ENCODE measurements around the gene CA11. TPM values are rescaled to one million over a fixed set of nuclear protein-coding genes. Genes with fewer than 3 reads are reported as not detected.

CA11 gene
- polyA plus RNA-seq, 1 of the 3 experiments (the other 2 are of a cell fraction): 13.1 TPM

DNA sequence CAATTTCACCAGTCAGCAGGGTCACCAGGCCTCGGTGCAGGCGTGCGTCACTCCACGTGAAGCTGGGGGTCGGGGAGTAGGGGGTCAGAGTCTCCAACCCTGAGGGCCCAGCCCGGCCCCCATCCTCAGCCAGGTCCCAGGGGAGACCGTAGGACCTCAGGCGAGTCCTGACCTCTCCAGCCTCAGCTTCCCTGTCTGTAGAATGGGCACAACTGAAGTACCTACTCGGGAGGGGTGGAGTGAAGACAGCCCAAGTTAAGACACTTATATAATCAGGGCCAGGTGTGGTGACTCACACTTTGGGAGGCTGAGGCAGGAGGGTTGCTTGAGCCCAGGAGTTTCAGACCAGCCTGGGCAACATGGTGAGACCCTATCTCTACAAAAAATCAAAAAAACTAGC lies 42.1 kb downstream of the CA11 start:
- Histone ChIP-seq H3K79me2 (ENCODE audit: insufficient read depth) (no peaks in the 10 kb centered on the region), H3K36me3 (replicated peaks in 1 of 2; ENCODE audit: control insufficient read depth in 1 of 2, insufficient read depth in 2 of 2, low read length in 1 of 2) (no peaks in the 10 kb centered on the region), H3K4me3 (ENCODE audit: low read depth in 2 of 2, low read length in 1 of 2) (no peak overlapping the region), H4K20me1 (ENCODE audit: insufficient read depth) (no peaks in the 10 kb centered on the region), H3K27me3 (ENCODE audit: insufficient read depth) (no peaks in the 10 kb centered on the region; the same call in 1 of the 2 replicates), H3K4me2 (no peak overlapping the region), H2AFZ (ENCODE audit: low read depth) (no peak overlapping the region), H3K9me2 (no peaks in the 10 kb centered on the region), H3F3A (replicated peaks; ENCODE audit: insufficient read depth) (no peaks in the 10 kb centered on the region), H3K9ac (no peak overlapping the region), H3K27ac (ENCODE audit: low read depth in 2 of 2, low read length in 1 of 2) (no peak overlapping the region), H3K9me3 (no peaks in the 10 kb centered on the region), H3K4me1 (ENCODE audit: control insufficient read depth in 1 of 2, insufficient read depth in 2 of 2, low read depth in 1 of 2, low read length in 1 of 2) (no peaks in the 10 kb centered on the region)
- DNase-seq: no peak
- 80% methylated on average over 7 of the region's 9 CpGs for WGBS (ENCODE audit: low lambda C conversion rate)
- no peak for TF ChIP-seq SMC3 (IDR thresholded peaks at IDR 0.05; ENCODE audit: low read depth, low read length)
- TF ChIP-seq, protein P1, sequence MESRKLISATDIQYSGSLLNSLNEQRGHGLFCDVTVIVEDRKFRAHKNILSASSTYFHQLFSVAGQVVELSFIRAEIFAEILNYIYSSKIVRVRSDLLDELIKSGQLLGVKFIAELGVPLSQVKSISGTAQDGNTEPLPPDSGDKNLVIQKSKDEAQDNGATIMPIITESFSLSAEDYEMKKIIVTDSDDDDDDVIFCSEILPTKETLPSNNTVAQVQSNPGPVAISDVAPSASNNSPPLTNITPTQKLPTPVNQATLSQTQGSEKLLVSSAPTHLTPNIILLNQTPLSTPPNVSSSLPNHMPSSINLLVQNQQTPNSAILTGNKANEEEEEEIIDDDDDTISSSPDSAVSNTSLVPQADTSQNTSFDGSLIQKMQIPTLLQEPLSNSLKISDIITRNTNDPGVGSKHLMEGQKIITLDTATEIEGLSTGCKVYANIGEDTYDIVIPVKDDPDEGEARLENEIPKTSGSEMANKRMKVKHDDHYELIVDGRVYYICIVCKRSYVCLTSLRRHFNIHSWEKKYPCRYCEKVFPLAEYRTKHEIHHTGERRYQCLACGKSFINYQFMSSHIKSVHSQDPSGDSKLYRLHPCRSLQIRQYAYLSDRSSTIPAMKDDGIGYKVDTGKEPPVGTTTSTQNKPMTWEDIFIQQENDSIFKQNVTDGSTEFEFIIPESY (IDR thresholded peaks at IDR 0.05; ENCODE audit: borderline replicate concordance, low read depth): no peak
- no peak for TF ChIP-seq RAD21 (IDR thresholded peaks at IDR 0.05; ENCODE audit: low read length)
- no peak for TF ChIP-seq EP300 (IDR thresholded peaks at IDR 0.05; ENCODE audit: borderline replicate concordance in 1 of 2, low read depth in 1 of 2, low read length in 1 of 2)
- no peak for TF ChIP-seq EZH2phosphoT487 (IDR thresholded peaks at IDR 0.05; ENCODE audit: borderline replicate concordance, low read depth)
- TF ChIP-seq NRF1 (IDR thresholded peaks at IDR 0.05; ENCODE audit: low read depth, low read length): no peak
- TF ChIP-seq TCF12 (IDR thresholded peaks at IDR 0.05): no peak
- TF ChIP-seq MEF2A (IDR thresholded peaks at IDR 0.05; ENCODE audit: borderline replicate concordance, low read depth): no peak
- no peak for TF ChIP-seq MXI1 (IDR thresholded peaks at IDR 0.05; ENCODE audit: low read depth, low read length)
- no peak for TF ChIP-seq JUND (IDR thresholded peaks at IDR 0.05)
- no peak for TF ChIP-seq YY1 (IDR thresholded peaks at IDR 0.05; ENCODE audit: low read depth)
- TF ChIP-seq FOXM1 (IDR thresholded peaks at IDR 0.05; ENCODE audit: low read depth): no peak
- TF ChIP-seq FOXJ3 (CRISPR knock-in tag; IDR thresholded peaks at IDR 0.05): no peak
- ChIA-PET CTCF (no interaction called here), POLR2A (no interaction called here)

DNA sequence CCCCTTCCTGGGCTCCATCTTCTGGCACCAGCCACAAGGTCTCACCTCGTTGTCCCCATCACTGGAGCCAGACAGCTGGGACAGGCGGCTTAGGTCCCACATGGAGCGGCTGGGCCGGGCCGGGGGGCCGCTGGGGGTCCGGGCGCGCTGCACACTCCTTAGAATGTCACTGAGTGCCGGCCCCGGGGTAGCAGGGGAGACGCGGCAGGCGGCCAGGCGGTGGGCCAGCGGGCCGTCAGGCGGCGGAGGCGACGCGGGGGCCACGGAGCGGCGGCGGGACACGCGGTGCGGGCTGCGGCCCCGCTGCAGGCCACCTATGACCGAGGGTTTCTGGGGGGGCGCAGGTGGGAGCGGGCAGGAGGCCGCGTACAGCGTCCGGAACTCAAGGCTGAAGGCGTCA lies 42.5 kb downstream of the CA11 start:
- no peak overlapping the region for H3K9ac ChIP-seq
- H3K4me1 ChIP-seq (ENCODE audit: control insufficient read depth in 1 of 2, insufficient read depth in 2 of 2, low read depth in 1 of 2, low read length in 1 of 2): no peaks in the 10 kb centered on the region
- H3K4me3 ChIP-seq (ENCODE audit: low read depth in 2 of 2, low read length in 1 of 2): no peak overlapping the region
- TF ChIP-seq RAD21 (IDR thresholded peaks at IDR 0.05; ENCODE audit: low read length): no peak
- TF ChIP-seq, protein P1 (IDR thresholded peaks at IDR 0.05; ENCODE audit: borderline replicate concordance, low read depth): no peak
- TF ChIP-seq EP300 (IDR thresholded peaks at IDR 0.05; ENCODE audit: borderline replicate concordance in 1 of 2, low read depth in 1 of 2, low read length in 1 of 2): no peak
- no peak for TF ChIP-seq YY1 (IDR thresholded peaks at IDR 0.05; ENCODE audit: low read depth)
- TF ChIP-seq ELF1 (IDR thresholded peaks at IDR 0.05): no peak
- TF ChIP-seq RCOR1 (IDR thresholded peaks at IDR 0.05; ENCODE audit: low read length): no peak
- TF ChIP-seq, protein P2, sequence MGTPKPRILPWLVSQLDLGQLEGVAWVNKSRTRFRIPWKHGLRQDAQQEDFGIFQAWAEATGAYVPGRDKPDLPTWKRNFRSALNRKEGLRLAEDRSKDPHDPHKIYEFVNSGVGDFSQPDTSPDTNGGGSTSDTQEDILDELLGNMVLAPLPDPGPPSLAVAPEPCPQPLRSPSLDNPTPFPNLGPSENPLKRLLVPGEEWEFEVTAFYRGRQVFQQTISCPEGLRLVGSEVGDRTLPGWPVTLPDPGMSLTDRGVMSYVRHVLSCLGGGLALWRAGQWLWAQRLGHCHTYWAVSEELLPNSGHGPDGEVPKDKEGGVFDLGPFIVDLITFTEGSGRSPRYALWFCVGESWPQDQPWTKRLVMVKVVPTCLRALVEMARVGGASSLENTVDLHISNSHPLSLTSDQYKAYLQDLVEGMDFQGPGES (IDR thresholded peaks at IDR 0.05; ENCODE audit: low read depth, low read length): no peak
- TF ChIP-seq, protein P3, sequence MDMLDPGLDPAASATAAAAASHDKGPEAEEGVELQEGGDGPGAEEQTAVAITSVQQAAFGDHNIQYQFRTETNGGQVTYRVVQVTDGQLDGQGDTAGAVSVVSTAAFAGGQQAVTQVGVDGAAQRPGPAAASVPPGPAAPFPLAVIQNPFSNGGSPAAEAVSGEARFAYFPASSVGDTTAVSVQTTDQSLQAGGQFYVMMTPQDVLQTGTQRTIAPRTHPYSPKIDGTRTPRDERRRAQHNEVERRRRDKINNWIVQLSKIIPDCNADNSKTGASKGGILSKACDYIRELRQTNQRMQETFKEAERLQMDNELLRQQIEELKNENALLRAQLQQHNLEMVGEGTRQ (IDR thresholded peaks at IDR 0.05; ENCODE audit: borderline replicate concordance, low read depth, low read length): no peak
- WGBS (ENCODE audit: low lambda C conversion rate): 92% methylated on average over 37 of the region's 39 CpGs
- H4K20me1 ChIP-seq (ENCODE audit: insufficient read depth): no peaks in the 10 kb centered on the region
- H2AFZ ChIP-seq (ENCODE audit: low read depth): no peak overlapping the region
- H3K4me2 ChIP-seq: no peak overlapping the region
- H3K79me2 ChIP-seq (ENCODE audit: insufficient read depth): no peaks in the 10 kb centered on the region
- no peak for DNase-seq
- H3F3A ChIP-seq (replicated peaks; ENCODE audit: insufficient read depth): no peaks in the 10 kb centered on the region
- H3K27ac ChIP-seq (ENCODE audit: low read depth in 2 of 2, low read length in 1 of 2): no peak overlapping the region
- CTCF ChIA-PET: interaction anchor here (1.4 to 2.0 kb wide), 2 partner anchors 19 to 113 kb away, joined by 4 to 6 read pairs; no protein-coding TSS in a partner anchor
- H3K9me2 ChIP-seq: no peaks in the 10 kb centered on the region
- H3K9me3 ChIP-seq: no peaks in the 10 kb centered on the region
- POLR2A ChIA-PET: no interaction called here
- no peaks in the 10 kb centered on the region for H3K36me3 ChIP-seq (replicated peaks in 1 of 2; ENCODE audit: control insufficient read depth in 1 of 2, insufficient read depth in 2 of 2, low read length in 1 of 2)
- H3K27me3 ChIP-seq (ENCODE audit: insufficient read depth): no peaks in the 10 kb centered on the region; the same call in 1 of the 2 replicates

Measured in SK-N-SH (cell line).